ENCODE results near the gene AGAP1. TPM values are rescaled to one million over a fixed set of nuclear protein-coding genes. Genes with fewer than 3 reads are reported as not detected.
"Not testable (repeated sequence)": the region's sequence is repeated elsewhere in the genome, so short reads cannot be mapped to it uniquely, and the experiment has no call there.

The AGAP1 gene
- total RNA-seq, 1 donor from 2014 or later = 6.5 TPM

DNA sequence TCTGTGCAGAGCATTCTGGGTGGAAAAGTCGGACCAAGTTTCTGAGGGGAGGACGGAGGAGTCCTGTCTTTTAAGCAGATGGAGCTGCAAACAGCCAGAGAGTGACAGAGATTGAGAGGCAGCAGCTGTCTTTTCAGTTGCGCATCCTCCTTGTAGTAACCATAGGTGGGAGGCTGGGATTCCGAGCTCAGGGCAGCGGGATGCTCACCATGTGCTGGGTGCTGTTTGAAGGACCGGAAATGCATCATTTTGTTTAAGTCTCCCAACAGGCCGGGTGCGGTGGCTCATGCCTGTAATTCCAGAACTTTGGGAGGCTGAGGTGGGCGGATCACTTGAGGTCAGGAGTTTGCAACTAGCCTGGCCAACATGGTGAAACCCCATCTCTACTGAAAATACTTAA is 93.4 kb downstream of the AGAP1 start:
- DNase-seq (ENCODE audit: low read depth, low spot score) = no peak

- DNase-seq (ENCODE audit: low read depth, low spot score) = no peak
Measured at GRCh38 chr2:235588750-235589149, 94.9 kb downstream of the AGAP1 start.

- DNase-seq (ENCODE audit: low read depth, low spot score) = no peak
Measured at GRCh38 chr2:235591231-235591730, 97.4 kb downstream of the AGAP1 start.

DNA sequence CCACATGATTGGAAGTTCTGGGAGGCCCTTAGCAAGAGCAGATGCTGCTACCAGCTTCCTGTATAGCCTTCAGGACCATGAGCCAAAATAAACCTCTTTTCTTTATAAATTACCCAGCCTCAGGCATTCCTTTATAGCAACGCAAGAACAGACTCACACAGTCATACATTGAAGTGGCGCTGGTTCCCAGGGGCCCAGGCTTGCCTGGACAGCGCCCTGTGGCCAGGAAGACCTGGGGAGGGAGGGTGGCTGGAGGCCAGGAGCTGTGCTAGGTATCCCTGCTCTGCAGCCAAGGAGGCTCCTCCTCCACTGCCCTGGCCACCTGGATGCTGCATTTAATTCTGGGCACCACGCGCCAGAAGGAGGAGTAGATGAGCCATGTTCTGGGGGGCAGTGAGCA is 98.1 kb downstream of the AGAP1 start:
- no peak for DNase-seq (ENCODE audit: low read depth, low spot score)

DNA sequence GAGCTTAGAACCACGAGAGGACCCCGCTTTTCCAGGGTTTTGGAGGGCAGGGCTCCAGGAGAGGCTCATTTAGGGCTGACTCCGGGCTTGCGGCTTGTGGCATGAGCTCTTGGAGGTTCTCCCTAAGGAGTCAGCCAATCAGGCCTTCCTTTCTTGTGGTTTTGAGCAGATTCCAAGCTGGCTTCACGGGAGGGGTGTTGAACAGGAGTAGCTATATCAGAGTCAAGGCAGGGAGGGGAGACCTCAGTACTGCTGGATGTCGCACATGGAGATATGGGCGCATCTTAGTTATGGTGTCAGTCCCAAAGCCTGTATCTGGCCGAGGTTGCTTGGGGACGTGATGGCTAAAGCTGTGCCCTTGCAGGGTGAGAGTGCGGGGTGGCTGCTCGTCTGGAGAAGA is 98.6 kb downstream of the AGAP1 start:
- no peak for DNase-seq (ENCODE audit: low read depth, low spot score)

- no peak for DNase-seq (ENCODE audit: low read depth, low spot score)
Measured at GRCh38 chr2:235592836-235593235, 99.0 kb downstream of the AGAP1 start.

DNA sequence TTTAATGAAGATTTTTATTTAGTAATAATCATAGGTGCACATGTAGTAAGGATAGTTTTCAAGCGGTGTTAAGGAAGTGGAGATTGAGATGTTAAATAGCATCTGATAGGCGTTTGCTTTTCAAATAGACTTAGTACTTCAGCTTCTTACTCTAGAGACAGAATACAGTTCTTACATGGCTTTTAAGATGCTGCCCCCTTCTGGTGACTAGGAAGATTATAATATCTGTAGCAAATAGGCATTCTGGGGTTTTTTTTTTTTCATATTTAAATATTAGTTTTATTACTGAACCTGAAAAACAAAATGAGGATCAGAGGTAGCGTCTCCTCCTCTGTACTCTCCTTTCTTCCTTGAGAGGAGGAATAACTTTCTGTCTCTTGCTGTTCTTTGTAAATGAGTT is 100.2 kb downstream of the AGAP1 start:
- DNase-seq (ENCODE audit: low read depth, low spot score) = peak; percentile 54

GRCh38 chr2:235594964-235595363 is 101.1 kb downstream of the AGAP1 start:
- no peak for DNase-seq (ENCODE audit: low read depth, low spot score)

DNA sequence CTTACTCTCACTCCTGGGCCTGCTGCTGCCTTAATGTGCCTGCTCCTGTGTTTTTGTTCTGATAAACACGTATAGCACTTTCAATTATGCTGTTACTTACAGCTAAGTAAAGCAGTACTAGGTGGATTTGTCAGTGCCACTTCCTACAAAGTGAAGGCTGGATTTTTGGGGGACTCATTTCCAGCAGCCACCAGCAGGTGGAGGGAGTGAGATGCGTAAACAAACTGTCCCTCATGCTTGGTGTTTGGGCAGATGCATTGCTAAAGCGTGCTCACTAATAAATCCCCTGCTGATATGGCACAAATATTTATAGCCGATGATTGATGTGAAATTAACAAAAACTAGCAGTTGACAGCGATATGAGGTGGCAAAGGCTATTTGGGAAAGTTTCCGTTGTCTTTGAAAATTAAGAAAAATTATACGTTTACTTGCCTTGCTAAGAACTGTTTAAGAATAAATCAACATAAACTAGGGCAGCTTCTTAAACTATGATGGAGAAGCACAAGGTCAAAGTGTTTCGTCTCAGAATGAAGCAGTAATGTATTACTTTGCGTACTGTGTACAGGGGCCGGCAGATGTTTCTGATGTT is 101.7 kb downstream of the AGAP1 start:
- peak; percentile 45 for DNase-seq (ENCODE audit: low read depth, low spot score)

GRCh38 chr2:235596272-235596671 is 102.4 kb downstream of the AGAP1 start:
- DNase-seq (ENCODE audit: low read depth, low spot score) = no peak

- no peak for DNase-seq (ENCODE audit: low read depth, low spot score)
Measured at GRCh38 chr2:235597081-235597615, 103.3 kb downstream of the AGAP1 start.

GRCh38 chr2:235598026-235598425 is 104.2 kb downstream of the AGAP1 start:
- DNase-seq (ENCODE audit: low read depth, low spot score) = no peak

DNA sequence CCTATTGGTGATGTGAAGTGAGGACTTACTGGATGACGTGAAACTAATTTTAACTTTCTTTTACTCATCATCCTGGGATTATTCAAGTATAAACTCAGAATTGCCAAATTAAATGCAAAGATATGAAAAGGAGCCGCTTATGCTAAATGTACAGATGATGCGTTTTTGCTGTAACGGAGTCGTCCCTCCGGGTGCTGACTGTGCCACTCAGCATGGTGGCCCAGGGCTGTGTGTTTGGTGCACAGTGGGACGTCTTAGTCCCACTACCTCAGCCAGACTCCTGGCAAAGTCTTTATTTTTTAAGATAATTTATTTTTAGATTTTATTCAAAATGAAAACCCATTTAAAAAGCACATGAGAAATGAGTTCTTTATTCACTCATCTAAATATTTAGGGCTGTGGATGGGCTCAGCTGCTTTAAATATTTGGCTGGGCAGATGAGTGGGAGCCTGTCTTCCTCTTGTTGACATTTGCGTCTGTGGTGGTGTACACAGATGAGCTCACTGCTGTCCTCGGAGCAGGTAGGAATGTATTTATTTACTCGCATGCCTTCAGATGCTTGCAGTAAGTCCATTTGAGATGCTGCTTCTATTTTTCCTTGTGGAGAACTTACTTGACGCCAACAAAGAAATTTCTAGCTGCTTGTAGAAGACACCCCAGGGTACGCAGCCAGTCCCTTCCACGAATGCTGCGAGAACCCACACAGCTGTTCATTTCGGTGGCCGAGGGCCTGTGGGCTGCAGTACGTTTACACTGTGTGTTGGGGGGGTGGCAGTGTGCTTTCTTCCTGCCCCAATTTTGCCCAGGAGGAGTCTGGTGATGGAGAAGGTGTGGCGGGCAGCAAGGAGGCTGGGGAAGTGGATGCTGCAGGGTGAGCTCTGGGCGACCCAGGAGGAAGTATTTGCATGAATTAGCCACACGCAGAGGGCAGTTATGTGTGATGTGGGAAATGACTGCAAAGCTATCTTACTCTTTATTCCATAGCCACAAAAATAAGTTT is 105.0 kb downstream of the AGAP1 start:
- no peak for DNase-seq (ENCODE audit: low read depth, low spot score)

GRCh38 chr2:235599596-235600338 is 105.9 kb downstream of the AGAP1 start:
- DNase-seq (ENCODE audit: low read depth, low spot score) = no peak

GRCh38 chr2:235600406-235600805 is 106.6 kb downstream of the AGAP1 start:
- DNase-seq (ENCODE audit: low read depth, low spot score) = no peak

DNA sequence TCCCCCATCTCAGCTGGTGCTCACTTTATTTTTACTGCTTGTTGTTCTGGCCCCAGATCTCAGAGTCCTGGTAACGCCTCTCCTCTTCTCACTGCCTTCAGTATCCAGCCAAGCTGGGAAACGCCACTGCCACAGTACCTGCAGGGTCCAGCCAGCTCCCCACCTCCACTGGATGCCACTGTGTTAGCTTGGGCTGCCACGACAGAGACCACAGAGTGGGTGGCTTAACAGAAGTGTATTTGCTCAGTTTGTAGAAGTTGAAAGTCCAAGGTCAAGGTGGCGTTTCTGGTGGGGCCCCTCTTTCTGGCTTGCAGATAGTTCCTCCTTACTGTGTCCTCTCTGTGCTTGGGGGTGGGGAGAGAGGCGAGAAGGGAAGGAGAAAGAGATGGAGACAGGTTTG is 107.1 kb downstream of the AGAP1 start:
- DNase-seq (ENCODE audit: low read depth, low spot score) = no peak

GRCh38 chr2:235601960-235602704 is 108.3 kb downstream of the AGAP1 start:
- no peak for DNase-seq (ENCODE audit: low read depth, low spot score)

DNA sequence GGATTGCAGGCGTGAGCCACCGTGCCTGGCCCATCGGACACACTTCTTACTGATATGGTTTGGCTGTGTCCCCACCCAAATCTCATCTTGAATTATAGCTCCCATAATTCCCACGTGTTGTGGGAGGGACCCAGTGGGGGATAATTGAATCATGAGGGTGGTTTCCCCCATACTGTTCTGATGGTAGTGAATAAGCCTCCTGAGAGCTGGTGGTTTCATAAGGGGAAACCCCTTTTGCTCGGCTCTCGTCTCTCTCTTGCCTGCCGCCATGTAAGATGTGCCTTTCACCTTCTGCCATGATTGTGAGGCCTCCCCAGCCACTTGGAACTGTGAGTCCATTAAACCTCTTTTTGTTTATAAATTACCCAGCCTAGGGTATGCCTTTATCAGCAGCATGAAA is 109.1 kb downstream of the AGAP1 start:
- DNase-seq (ENCODE audit: low read depth, low spot score) = not testable (repeated sequence)

GRCh38 chr2:235603659-235604058 is 109.8 kb downstream of the AGAP1 start:
- DNase-seq (ENCODE audit: low read depth, low spot score) = no peak

DNA sequence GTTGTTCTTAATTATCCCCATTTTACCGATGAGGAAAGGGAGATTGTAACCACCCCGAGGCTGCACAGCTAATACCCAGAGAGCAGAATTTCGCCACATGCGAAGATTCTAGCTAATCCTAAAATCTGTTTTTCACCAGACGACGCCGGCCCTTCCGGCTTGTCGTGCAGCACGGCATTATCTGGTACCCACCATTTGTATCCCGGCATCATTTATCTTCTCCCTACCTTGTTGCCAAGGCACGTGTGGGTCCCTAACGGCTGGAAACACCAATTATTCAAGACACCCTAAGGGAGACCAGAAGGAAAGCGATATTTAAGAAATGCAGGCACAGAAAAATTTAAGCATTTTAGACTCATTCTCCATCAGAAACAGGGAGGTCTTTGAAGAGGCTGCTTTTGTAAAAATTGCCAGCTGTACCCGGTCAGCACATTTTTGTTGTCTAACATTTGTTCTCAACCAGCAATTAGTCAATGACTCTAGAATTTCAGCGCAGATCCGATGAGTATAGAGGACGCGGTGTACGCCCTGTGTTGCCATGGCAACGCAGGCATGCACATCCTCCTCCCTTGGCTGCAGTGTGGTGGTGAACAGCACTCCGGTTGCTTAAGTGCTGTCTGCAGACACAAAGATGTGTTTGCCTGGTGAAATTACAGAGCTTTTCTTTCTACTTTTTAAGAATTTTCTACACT is 111.6 kb downstream of the AGAP1 start:
- no peak for DNase-seq (ENCODE audit: low read depth, low spot score)
